HCT116 (cell line): Measurements from ENCODE around the gene ETS1.

Experiments
- CEBPB ChIP-seq: IDR thresholded peaks from 2 replicates; pipeline ENCODE4 v1.6.1; 2012; ENCODE audit warnings: low read depth
- EGR1 ChIP-seq: IDR thresholded peaks from 2 replicates; pipeline ENCODE4 v1.6.1; 2012; ENCODE audit warnings: low read depth
- EZH2 ChIP-seq: fragments of 200-600 bp; sonication (generic); IDR thresholded peaks from 2 replicates; pipeline ENCODE4 v1.6.1; 2017; ENCODE audit warnings: antibody characterized with exemption, mixed run types
- EZH2phosphoT487 ChIP-seq: fragments of 200-600 bp; IDR thresholded peaks from 2 replicates; pipeline ENCODE4 v1.6.1; 2018; ENCODE audit warnings: antibody characterized with exemption, borderline replicate concordance
- POLR2A ChIP-seq: IDR thresholded peaks from 2 replicates; pipeline ENCODE4 v1.7.0; 2011; ENCODE audit warnings: borderline replicate concordance; ENCODE audit not compliant: insufficient read depth, insufficient read length; ENCODE audit errors: extremely low read depth
- POLR2AphosphoS5 ChIP-seq: IDR thresholded peaks from 2 replicates; pipeline ENCODE4 v1.6.1; 2011; ENCODE audit warnings: mild to moderate bottlenecking, low read depth, low read length, moderate library complexity
- RAD21 ChIP-seq: IDR thresholded peaks from 2 replicates; pipeline ENCODE4 v1.6.1; 2012; ENCODE audit warnings: low read depth, mild to moderate bottlenecking
- SIN3A ChIP-seq: IDR thresholded peaks from 2 replicates; pipeline ENCODE4 v1.6.1; 2012; ENCODE audit warnings: low read depth
- SP1 ChIP-seq: IDR thresholded peaks from 2 replicates; pipeline ENCODE4 v1.6.1; 2012; ENCODE audit warnings: low read depth
- YY1 ChIP-seq: IDR thresholded peaks from 2 replicates; pipeline ENCODE4 v1.6.1; 2011; ENCODE audit warnings: low read length, low read depth, moderate library complexity, mild to moderate bottlenecking; ENCODE audit not compliant: insufficient replicate concordance; ENCODE audit errors: extremely low read depth
- ZNF274 ChIP-seq: fragments of 200-500 bp; sonication (Bioruptor generic); IDR thresholded peaks from 2 replicates; pipeline ENCODE4 v1.6.1; 2014; ENCODE audit warnings: mild to moderate bottlenecking, low read depth, low read length, inconsistent platforms
- TF ChIP-seq, protein P1 (sequence below), 3 experiments: fragments of 200-600 bp in 1 of 3; sonication (generic) in 1 of 3; IDR thresholded peaks in 2 of 3; conservative IDR thresholded peaks in 1 of 3; 2 replicates each; pipeline ENCODE4 v1.5.1; 2012 to 2017; ENCODE audit warnings: low read depth in 2 of 3, low read length in 2 of 3, antibody characterized with exemption in 1 of 3, borderline replicate concordance in 1 of 3, control low read depth in 1 of 3, mild to moderate bottlenecking in 1 of 3, mixed read lengths in 1 of 3, mixed run types in 1 of 3, moderate library complexity in 1 of 3; ENCODE audit not compliant: insufficient read depth in 1 of 3
- TF ChIP-seq, protein P2 (sequence below): IDR thresholded peaks from 2 replicates; pipeline ENCODE4 v1.6.1; 2012; ENCODE audit warnings: low read depth
- TF ChIP-seq, protein P3 (sequence below): IDR thresholded peaks from 2 replicates; pipeline ENCODE4 v1.6.1; 2012

DNA sequence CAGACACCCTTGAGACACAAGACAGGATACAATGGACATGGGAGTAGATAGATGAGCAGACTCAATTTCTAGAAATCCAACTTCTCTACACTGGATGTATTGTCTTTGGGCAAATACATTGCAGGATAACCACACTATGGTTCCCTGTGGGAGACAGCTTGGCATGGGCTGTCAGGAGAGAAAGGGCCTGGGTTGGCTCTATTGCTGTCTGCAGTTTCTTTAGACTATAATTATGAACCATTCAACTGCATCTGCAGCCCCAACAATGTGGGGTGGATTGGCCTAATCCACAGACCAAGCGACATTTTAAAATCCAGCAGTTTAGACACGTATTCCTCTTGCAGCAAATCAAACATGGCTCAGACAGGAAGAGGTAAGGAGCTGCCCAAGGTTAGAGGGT is 60.3 kb downstream of the ETS1 start:
- no peak for TF ChIP-seq EZH2
- no peak for TF ChIP-seq POLR2A
- TF ChIP-seq RAD21 = no peak
- TF ChIP-seq, protein P1, sequence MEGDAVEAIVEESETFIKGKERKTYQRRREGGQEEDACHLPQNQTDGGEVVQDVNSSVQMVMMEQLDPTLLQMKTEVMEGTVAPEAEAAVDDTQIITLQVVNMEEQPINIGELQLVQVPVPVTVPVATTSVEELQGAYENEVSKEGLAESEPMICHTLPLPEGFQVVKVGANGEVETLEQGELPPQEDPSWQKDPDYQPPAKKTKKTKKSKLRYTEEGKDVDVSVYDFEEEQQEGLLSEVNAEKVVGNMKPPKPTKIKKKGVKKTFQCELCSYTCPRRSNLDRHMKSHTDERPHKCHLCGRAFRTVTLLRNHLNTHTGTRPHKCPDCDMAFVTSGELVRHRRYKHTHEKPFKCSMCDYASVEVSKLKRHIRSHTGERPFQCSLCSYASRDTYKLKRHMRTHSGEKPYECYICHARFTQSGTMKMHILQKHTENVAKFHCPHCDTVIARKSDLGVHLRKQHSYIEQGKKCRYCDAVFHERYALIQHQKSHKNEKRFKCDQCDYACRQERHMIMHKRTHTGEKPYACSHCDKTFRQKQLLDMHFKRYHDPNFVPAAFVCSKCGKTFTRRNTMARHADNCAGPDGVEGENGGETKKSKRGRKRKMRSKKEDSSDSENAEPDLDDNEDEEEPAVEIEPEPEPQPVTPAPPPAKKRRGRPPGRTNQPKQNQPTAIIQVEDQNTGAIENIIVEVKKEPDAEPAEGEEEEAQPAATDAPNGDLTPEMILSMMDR (IDR thresholded peaks at IDR 0.05 in 2 of 3, conservative IDR thresholded peaks at IDR 0.05 in 1 of 3; ENCODE audit: borderline replicate concordance in 1 of 3, insufficient read depth in 1 of 3, low read depth in 2 of 3, low read length in 2 of 3) = no peak
- TF ChIP-seq, protein P2, sequence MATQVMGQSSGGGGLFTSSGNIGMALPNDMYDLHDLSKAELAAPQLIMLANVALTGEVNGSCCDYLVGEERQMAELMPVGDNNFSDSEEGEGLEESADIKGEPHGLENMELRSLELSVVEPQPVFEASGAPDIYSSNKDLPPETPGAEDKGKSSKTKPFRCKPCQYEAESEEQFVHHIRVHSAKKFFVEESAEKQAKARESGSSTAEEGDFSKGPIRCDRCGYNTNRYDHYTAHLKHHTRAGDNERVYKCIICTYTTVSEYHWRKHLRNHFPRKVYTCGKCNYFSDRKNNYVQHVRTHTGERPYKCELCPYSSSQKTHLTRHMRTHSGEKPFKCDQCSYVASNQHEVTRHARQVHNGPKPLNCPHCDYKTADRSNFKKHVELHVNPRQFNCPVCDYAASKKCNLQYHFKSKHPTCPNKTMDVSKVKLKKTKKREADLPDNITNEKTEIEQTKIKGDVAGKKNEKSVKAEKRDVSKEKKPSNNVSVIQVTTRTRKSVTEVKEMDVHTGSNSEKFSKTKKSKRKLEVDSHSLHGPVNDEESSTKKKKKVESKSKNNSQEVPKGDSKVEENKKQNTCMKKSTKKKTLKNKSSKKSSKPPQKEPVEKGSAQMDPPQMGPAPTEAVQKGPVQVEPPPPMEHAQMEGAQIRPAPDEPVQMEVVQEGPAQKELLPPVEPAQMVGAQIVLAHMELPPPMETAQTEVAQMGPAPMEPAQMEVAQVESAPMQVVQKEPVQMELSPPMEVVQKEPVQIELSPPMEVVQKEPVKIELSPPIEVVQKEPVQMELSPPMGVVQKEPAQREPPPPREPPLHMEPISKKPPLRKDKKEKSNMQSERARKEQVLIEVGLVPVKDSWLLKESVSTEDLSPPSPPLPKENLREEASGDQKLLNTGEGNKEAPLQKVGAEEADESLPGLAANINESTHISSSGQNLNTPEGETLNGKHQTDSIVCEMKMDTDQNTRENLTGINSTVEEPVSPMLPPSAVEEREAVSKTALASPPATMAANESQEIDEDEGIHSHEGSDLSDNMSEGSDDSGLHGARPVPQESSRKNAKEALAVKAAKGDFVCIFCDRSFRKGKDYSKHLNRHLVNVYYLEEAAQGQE = no peak
- no peak for TF ChIP-seq YY1
- no peak for TF ChIP-seq EGR1
- no peak for TF ChIP-seq CEBPB
- TF ChIP-seq POLR2AphosphoS5 = no peak
- TF ChIP-seq EZH2phosphoT487 = no peak
- TF ChIP-seq, protein P3, sequence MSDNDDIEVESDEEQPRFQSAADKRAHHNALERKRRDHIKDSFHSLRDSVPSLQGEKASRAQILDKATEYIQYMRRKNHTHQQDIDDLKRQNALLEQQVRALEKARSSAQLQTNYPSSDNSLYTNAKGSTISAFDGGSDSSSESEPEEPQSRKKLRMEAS = no peak
- no peak for TF ChIP-seq SP1
- TF ChIP-seq ZNF274 = no peak
- no peak for TF ChIP-seq SIN3A
